ENCODE data around the gene CCL16.

DNA sequence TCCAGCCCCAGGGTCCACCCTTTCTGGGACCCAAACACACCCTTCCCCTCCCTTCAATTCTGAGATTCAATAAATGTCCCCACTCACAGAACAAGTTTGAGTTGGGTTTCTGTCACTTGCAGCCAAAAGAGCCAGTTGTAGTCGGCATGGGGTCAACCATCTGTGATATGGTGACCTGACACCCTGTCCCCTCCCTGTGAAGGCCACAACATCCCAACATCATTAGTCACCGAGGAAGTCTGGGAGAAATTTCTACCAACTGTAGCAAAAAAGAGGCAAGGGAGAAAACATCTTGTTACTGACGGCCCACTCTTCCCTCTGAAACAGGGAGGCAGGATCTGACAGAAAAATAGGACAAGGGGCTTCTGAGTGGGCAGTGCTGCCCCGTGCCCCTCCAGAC is 37.1 kb downstream of the CCL16 start:
- TF ChIP-seq, protein P1, sequence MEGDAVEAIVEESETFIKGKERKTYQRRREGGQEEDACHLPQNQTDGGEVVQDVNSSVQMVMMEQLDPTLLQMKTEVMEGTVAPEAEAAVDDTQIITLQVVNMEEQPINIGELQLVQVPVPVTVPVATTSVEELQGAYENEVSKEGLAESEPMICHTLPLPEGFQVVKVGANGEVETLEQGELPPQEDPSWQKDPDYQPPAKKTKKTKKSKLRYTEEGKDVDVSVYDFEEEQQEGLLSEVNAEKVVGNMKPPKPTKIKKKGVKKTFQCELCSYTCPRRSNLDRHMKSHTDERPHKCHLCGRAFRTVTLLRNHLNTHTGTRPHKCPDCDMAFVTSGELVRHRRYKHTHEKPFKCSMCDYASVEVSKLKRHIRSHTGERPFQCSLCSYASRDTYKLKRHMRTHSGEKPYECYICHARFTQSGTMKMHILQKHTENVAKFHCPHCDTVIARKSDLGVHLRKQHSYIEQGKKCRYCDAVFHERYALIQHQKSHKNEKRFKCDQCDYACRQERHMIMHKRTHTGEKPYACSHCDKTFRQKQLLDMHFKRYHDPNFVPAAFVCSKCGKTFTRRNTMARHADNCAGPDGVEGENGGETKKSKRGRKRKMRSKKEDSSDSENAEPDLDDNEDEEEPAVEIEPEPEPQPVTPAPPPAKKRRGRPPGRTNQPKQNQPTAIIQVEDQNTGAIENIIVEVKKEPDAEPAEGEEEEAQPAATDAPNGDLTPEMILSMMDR (IDR thresholded peaks at IDR 0.05) = no peak
- TF ChIP-seq POLR2A (IDR thresholded peaks at IDR 0.05) = no peak
